Measurements from ENCODE around the gene PROX1.
"Not testable (repeated sequence)": the region's sequence is repeated elsewhere in the genome, so short reads cannot be mapped to it uniquely, and the experiment has no call there.

The PROX1 gene

DNA sequence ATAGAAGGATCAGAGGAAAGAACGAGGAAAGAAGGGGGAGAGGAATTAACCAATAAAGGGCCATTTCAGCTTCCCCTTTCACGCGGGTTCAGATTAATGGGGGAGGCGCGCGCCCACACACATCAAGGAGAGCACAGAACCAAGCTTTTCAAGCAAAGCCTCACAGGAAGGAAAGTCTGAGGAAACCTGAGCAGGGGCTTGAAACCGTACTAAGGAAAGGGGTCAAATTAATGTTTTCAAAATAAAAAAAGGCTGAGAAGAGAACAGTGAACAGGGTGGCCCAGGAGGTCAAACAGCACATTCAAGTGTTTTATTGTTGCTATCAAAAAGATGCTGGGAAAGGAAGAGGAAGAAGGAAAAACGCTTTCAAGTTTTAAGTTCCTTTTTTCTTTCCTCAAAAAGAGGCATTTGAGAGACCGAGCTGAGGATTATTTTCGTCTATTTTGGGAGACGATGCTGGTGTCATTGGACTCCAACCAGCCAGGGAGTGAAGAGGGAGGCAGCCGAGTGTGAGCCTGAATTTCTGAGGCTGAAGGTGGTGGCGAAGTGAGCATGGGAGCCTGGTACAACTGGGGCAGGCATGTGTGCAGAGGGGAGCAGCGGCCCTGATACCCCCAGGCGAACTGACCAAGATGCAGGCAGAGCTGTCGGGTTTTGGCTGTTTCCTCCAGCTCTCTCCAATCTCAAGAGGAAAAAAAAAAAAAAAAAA, 88.4 kb downstream of the PROX1 start:
- no peak for DNase-seq

DNA sequence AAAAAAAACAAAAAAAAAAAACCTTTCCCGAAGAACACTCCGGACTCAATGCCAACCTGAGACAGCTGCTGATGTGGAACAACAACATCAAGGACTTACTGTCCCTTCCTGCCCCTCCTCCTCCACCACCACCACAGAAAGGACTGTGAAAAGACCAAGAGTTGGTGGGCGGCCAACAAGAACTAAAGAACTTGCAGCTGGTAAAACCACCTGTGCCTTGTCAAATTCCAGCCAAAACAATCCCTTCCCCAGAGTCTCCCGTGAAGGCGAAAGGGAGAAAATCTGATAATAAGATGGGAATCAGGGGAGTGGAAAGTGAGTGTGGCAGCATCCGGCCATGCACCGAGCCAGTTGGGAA, 88.9 kb downstream of the PROX1 start:
- no peak for DNase-seq

DNA sequence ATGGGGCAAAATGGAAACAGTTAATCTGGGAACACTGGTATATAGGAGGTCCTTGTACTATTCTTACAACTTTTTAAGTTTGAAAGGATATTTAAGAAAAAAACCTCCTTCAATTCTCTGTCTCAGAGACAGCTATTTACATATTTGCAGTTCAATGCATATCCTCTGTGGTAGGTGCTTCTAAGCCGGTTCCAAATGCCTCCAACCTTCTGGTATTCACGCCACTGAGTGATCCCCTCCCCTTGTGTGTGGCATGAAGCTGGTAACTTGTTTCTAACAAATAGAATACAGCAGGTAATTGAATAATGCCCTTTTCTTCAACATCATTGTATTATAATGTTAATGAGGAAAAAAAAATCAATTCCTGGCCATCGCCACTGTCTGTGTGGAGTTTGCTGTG, 91.2 kb downstream of the PROX1 start:
- DNase-seq: no peak

DNA sequence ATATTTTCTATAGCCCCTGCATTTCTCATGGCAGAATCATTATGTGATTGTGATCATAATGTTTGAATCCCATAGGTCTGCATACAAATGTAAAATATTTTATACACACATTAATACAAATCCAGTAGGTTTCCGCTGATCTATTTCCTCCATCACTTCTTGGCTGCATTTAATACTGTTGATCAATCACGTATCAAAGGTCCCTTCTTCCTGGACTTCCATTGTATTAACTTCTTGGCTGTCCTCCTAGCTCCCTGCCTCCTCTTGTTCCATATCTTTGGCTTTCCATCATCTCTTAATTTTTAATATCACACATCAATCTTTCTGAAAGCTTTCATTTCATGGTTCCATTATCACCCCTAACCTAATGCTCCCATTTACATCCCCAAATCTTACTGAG, 97.6 kb downstream of the PROX1 start:
- no peak for DNase-seq

DNA sequence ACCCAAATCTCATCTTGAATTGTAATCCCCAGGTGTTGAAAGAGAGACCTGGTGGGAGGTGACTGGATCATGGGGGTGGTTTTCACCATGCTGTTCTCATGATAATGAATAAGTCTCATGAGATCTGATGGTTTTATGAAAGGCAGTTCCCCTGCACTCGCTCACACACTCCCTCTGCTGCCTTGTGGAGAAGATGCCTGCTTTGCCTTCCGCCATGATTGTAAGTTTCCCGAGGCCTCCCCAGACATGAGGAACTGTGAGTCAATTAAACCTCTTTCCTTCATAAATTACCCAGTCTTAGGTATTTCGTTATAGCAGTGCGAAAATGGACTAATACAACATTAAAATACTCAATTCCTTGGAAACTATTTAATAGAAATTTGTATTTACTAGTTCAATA, 99.2 kb downstream of the PROX1 start:
- no peak for DNase-seq

DNA sequence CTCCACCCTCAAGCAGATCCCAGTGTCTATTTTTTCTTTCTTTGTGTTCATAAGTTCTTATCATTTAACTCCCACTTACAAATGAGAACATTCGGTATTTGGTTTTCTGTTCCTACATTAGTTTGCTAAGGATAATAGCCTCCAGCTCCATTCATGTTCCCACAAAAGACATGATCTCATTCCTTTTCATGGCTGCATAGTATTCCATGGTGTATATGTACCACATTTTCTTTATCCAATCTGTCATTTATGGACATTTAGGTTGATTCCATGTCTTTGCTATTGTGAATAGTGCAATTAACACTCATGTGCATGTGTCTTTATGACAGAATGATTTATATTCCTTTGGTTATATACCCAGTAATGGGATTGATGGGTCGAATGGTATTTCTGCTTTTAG, 101.2 kb downstream of the PROX1 start:
- DNase-seq: not testable (repeated sequence)

Measured in suppressor macrophage treated with lipopolysaccharide for 4 hours (primary cell).